Measurements from ENCODE around the gene CYS1.
"Not testable (repeated sequence)": the region's sequence is repeated elsewhere in the genome, so short reads cannot be mapped to it uniquely, and the experiment has no call there.

GRCh38 chr2:10013651-10014417, 66.4 kb downstream of the CYS1 start:
- TF ChIP-seq POLR2A (IDR thresholded peaks at IDR 0.05; ENCODE audit: extremely low read depth, insufficient read length); CTCF (IDR thresholded peaks at IDR 0.05; ENCODE audit: low read depth, low read length): not testable (repeated sequence)

All from NB4 (cell line).